HG02588 (cell line): ENCODE data around the gene CDC42EP3.
A peak's percentile ranks its signal among the peaks of the same experiment; 100 is the strongest.

Source experiments
- ATAC-seq: cut with Tn5 transposase; IDR thresholded peaks from one replicate; pipeline ENCODE4 v1.9.1; 2021; ENCODE audit warnings: mild to moderate bottlenecking, moderate library complexity; ENCODE audit not compliant: unreplicated experiment

The CDC42EP3 gene

DNA sequence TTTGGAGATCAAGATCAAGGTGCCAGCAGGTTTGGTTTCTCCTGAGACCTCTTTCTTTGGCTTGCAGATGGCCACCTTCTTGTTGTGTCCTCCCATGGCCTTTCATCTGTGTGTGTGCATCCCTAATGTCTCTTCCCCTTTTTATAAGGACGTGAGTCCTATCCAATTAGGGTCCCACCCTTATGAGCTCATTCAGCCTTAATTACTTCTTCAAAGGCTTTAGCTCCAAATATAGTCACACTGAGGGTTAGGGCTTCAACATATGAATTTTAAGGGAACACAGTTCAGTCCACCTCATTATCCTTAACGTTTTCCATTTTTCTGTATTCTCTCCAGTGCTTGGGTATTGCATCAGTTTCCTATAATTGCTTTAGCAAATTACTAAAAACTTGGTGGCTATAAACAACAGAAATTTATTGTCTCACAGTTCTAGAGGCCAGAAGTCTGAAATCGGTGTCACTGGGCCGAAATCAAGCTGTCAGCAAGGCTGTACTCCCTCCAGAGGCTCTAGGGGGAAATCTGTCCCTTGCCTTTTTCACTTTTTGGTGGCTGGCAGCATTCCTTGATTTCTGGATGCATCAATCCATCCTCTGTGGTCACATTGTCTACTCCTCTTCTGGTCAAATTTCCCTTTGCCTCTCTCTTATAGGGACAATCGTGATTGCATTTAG, 34.1 kb downstream of the CDC42EP3 start:
- ATAC-seq, result no peak

DNA sequence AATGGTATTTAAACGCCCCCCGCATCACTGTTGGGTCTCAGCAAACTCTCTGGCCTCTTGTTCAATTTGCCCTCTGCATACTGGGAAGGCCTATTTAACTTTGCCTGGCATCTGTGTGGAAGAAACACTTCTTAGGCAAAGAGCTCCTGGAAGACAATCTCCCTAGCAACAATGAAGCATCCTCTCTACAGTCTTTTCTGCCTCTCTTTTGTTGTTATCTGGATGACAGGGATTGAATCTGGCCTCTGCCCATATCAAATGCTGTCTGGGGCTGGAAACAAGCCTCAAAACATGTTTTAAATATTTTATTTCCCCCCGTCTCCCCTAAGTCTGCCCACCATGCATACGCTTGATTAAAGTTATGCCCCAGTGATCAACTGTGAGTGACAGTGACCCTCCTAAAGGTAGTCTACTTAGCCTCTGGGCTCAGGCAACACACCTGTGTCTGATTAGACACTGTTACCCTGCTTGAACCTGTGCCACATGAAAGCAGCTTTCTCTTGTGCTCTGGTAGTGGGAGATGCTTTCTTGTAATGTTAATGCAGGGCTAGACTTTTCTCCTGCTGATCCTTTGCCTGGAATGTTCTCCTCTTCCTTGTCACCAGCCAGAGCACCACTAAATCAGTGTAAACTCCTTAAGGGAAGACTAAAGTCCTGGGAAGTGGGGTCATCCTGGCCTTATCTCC, 34.9 kb downstream of the CDC42EP3 start:
- ATAC-seq, result no peak

DNA sequence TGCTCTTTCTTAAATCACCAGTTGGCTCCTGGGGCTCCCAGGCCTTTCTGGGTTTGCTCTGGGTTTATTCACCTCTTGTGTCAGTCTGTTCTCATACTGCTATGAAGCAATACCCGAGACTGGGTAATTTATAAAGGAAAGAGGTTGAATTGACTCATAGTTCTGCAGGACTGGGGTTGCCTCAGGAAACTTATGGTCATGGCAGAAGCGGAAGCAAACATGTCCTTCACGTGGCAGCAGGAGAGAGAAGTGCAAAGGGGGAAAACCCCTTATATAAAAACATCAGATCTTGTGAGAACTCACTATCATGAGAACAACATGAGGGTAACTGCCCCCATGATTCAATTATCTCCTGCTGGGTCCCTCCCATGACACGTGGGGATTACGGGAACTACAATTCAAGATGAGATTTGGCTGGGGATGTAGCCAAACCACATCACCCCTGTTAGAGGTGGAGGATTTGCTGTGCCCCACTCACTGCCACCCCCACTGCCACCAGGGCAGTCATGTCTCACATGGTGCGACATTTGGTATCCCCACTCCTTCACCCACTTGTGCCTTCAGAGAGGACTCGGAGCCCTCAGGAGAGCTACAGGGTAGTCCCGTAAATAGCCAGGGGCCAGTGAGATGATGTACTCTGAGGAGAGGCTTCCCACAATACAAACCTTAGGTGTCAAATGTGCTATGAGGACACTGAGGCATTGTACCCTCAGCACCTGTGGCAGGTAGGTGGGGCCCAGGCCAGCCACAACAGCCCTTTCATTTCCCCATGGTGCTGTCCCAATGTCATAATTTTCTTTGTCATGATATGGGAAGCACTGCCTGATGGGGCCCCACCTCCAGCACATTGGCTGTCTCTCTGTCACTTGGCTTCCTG, 35.7 kb downstream of the CDC42EP3 start:
- ATAC-seq, result peak; percentile 72

DNA sequence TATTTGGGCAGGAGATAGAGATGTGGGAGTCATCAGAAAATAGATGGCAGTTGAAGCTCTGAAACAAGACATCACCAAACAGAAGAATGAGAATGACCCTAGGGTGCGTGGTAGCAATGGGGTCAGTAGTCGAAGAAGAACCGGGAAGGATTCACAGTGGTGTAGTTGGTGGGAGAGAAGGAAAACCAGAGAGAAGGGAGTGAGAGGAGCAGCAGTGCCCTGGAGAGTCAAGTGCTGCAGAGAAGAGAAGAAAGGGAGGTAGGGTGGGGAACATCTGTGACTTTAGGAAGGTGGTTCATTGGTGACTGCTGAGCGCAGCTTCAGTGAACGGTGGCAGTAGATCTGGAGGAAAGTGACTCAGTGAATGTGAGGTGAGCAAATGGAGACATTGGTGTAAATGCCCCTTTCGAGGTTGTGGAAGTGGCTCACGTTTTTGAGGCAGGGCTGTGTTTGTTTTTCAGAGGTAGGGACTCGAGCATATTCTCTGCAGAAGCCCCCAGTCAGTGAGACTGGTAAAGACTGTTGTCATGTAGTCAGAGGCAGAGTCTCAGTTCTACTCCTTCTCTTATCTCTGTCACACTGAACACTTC, 36.4 kb downstream of the CDC42EP3 start:
- ATAC-seq, result no peak

DNA sequence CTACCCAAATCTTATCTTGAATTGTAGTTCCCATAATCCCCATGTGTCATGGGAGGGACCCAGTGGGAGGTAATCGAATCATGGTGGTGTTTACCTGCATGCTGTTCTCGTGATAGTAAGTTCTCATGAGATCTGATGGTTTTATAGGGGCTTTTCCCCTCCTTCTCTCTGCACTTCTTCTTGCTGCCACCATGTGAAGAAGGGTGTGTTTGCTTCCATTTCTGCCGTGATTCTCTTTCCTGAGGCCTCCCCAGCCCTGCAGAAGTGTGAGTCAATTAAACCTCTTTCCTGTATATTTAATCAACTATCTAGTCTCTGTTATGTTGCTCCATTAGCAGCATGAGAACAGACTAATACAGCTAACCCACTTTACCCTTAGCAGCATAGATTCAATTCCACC, 37.6 kb downstream of the CDC42EP3 start:
- no peak for ATAC-seq

DNA sequence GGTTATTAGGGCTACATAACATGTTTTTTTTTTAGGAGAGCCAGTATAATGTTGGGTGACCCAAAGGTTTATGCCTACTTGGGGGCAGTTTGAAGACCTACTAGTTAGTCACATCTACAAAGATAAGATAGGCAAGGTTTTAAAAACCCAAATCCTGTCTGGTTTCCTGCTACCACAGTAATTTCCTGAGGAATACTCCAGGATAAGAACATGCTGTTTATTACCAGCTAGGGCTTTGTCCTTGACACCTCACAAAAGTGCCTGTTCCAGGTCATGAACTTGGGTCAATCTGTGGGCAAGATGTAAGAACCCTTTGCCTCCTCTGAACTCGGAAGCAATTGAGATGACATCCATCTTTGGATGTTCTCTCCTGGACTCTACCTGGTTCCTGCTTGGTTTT, 38.2 kb downstream of the CDC42EP3 start:
- ATAC-seq, result no peak

DNA sequence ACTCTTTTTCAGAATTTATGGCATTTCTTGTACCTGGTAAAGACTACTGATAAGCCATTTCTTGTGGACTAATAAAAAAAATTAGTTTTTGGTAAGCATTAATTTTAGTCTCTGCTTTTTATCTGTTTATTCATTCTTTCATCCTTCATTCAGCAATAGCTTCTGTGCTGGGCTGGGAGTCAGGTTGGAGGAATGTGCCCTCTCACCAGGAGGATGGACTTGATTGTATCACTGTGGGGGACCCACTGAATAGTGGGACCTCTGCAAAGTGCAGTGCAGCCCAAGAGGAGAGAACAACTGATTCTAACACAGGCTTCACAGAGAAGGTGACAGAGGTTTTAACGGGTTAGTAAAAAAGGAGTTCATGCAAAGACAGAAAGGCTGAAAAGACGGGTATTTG, 39.1 kb downstream of the CDC42EP3 start:
- ATAC-seq, result no peak

DNA sequence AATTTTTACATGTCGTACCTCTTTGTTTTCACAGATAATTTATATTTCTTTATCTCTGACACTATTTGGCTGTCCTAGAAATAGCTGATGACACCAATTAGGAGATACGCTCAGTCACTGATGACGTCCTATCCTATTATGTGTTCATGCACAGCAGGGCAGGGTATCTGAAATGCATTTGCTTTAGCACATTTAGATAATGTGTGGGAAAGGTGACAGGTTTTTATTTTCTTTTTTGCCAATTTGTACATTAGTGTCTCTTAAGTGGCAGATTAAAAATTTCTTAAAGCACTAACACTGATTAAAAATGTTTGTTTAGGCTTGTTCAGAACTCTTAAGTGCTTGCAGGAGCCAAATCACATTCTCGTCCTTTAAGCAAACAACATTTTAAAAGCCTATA, 39.7 kb downstream of the CDC42EP3 start:
- ATAC-seq, result no peak

DNA sequence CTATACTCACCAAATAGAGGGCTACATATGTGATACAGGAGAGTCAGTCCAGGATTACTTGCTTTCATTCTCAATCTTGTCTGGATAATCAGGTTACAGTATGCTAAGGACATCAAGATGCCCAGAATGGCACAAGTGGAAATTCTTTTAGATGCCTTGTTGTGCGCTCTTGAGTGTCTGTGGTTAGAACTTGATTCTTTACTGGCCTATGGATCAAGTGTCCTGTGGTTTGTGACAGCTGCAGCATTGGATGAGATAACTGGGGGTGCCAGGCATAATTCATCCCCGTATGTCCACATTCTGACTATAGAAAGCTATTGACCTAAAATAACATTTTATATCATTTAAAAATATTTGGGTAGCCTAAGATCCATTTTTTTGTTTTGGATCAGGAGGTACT, 40.1 kb downstream of the CDC42EP3 start:
- no peak for ATAC-seq

DNA sequence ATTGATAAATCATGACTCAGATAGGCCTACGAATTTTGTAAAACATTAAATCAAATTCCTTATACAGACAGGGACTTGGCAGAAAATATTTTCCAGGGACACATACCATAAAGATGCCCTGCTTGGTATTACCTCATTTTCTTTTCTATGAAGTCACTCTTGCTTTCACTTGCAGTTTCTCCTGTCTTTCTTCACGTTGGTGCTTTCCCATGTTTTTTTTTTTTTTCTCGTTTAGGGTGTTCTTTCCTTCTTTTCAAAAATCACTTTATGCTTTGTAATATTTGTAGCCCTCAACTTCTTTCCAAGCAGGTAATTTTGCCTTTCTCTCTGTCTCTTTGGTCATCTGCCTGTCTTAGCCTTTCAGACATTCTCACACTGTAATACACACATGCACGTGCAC, 40.7 kb downstream of the CDC42EP3 start:
- no peak for ATAC-seq

DNA sequence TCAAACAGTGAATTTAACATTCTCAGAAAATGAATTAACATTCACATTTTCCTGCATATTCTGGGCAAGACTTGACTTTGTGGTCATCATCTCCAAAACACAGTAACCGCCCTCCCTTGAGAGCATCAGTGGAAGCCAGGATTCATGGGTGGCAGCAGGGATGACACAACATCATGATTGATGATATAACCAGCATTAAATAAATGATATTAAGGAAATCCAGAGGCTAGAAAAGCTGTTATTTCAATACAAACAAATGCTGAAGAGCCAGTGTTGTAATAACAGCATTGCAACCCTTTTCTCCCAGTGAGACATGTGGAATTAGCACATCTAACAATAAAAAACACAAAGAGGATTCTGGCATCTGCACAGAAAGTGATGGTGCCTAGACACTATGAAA, 41.1 kb downstream of the CDC42EP3 start:
- no peak for ATAC-seq

DNA sequence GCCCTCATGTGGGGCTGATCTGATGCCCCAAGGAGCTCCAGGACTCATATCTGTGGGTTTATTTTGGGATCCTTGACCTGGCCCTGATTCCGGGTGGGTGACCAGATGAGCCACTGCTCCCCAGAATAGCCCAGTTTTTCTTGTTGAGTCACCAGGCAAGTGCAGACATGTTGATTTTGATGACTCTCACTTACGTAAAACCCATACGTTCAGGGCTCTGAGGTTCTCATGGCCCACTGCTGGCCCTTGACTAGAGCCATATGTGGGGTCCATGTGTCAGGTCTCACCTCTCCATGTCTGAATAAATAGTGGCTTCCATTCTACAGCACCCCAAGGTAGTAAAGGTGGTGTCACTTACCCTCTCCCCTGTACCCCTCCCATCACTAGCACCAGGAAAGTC, 41.9 kb downstream of the CDC42EP3 start:
- ATAC-seq, result no peak

DNA sequence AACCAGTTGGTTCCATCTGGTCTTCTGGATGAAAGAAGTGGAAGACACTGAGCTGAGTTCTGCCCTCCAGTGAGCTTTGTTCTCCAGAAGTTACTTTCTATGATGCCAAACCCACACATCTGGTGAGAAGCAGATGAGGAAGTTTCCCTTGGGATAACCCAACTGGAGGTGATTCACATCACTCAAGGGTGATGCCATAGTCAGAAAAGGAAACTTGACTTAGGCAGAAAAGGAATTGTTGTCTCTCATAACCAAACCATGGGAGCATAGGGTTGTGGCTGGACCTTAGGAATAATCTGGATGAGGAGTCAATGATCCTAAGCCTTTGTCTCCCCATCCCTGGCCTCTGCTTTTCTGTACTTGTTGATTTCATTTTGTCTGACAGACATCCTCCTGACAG, 43.7 kb downstream of the CDC42EP3 start:
- ATAC-seq, result no peak

DNA sequence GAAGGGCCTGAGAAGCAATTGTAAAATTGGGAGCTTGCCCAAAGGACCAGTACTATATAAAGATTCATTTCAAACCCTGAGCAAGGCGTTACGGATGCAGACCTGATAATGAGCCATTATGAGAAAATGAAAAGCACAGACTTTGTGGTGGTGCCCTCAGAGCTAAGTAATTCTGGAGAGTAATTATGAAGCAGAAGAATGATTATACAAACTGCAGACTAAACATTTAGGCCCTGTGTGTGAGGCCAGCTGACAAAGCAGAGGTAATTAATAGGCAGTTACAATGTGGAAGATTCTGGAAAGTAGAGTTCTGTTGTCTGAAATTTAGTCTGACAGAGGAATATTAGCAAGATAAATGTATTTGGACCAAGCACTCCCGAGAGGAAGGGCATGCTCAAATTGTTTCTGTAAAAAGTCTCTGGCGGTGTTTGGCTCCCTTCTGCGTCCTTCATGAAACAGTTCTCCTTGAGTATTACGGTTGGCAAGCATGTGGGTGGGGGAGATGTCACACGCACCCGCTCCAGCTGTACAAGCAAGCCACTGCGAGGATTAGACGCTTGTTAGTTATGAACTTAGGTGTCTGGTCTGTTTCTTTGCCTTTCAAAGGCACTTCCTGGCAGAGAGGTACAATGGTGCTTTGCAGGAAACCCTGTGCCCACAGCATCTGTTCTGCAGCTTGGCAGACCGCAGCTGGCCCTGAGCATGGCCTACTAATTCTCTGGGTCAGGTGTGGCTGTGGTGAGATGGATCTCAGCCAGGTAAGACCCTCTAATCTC, 45.5 kb downstream of the CDC42EP3 start:
- ATAC-seq, result peak; percentile 41

DNA sequence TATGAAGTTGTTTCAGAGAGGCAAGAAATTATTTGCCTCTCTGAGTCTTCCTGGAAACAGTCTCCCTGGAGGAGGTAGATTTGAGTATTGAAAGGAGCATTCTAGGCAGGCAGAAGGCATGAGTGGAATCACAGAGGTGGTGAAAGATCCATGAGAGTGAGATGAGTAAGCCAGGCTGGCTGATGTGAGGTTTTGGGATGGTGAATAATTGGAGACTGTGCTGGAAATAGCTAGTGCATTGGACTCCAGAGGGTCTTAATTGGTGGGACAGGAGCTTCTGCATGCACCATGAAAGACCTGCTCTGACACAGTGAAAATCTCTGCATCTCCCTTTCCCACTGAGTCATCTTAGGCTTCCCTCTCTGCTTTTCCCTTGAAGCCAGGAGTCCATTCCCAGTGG, 46.3 kb downstream of the CDC42EP3 start:
- ATAC-seq, result no peak

DNA sequence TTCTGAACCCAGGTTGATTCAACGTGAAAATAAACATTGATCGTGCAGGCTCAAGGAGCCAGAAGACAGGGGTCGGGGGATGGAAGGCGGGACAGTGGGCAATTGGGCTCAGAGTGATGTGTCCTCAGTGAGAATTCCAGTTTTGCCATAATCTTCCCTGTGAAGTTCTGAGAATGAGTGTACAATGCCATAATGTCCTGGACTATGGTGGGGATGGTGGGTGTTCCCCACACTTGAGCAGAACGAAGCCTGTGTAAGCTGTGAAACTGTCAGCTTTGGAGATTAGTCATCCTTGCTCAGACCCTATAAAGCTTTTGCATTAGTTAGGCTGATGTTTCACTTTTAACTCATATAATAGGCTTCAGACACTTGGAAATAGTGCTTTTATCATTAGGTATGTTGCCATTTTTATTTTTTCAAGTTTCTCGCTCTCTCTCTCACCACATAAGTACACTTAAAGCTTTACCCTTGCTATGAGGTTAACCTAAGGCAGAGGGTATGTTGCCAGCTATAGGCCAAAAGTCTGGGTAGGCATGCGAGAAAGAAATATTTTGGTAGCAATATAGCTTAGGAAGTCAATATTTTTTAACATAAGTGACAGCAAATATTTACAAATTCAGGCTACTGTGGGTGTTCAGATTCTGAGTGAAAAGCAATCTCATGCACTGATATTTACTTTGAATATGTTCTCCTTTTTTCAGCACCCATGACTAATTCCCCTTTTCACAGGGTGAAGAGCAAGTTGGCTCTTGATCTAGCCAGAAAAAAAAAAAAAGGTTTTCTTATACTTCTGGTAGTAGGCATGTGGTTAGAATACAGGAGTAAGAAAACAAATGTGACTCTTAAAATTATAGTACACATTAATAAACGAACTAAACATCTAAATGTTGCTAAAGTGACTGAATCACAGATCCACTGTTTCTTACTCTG, 47.2 kb downstream of the CDC42EP3 start:
- peak; percentile 79 for ATAC-seq

DNA sequence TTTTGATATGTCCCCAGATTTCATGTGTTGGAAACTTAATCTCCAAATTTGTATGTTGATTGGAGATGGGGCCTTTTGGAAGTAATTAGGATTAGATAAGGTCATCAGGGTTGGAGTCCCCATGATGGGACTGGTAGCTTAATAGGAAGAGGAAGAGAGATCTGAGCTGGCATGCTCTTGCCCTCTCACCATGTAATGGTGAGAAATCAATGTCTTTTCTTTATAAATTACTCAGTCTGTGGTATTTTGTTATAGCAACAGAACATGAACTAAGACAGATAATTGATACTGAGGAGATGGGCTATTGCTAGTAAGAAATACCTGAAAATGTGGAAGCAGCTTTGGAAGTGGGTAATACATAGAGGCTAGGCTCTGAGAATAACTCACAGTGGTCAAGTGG, 48.0 kb downstream of the CDC42EP3 start:
- no peak for ATAC-seq

DNA sequence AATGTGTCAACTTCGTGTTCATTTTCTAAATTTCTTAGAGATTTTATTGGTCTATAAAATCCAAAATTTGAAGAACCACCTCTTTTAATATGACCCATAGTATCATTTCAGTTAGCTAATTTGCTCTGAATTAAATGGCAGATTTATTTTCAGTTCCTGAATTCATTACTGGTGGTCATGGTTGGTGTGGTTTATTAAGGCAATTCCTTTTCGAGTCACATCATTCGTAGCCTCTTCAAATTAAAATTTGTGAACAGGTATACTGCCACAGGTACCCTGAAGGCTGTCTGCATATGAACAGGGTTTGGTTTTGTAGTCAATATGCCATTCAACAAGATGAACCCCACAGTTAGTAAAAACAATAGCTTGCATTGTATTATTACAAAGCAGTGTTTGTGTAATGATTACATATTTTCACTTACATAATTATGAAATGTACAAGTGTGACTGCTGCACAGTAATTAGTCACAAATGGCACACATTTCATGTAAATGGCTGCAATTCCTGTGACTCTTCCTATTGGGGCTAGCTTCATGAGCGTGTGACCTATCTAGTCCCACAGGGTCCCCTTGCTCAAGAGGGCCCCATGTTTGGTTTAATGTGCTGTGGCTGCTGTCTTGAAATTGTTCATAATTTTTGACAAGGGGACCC, 48.9 kb downstream of the CDC42EP3 start:
- ATAC-seq, result no peak

DNA sequence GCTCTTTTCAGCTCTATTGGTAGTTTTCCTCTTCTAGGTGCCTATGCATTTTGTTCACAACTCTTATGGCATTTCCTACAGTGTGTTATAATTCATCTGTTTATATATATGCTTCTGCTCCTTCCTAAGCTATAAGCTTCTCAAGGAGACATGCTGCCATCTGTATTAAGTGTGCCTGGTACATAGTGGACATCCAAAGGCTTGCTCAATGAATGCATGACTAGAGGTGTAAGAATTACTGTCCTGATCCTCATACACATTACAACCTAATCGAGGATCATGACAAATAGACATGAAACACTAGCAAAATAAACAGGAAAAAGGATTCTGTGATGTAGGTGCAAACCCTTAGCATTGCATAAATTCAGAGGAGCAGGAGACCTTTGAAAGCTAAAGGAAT, 50.2 kb downstream of the CDC42EP3 start:
- no peak for ATAC-seq
